Esophagus (tissue), 2 donors: ENCODE measurements around the gene CALD1. TPM values are rescaled to one million over a fixed set of nuclear protein-coding genes. Genes with fewer than 3 reads are reported as not detected.

Source experiments
- H3K27ac ChIP-seq, 2 donors: one replicate each; pipeline ENCODE4 v1.5.1; 2013; ENCODE audit warnings: low read depth in 2 of 2, mild to moderate bottlenecking in 2 of 2, inconsistent platforms in 1 of 2, low read length in 1 of 2, moderate library complexity in 1 of 2
- H3K27me3 ChIP-seq, 2 donors: one replicate each; pipeline ENCODE4 v1.6.1; 2013; ENCODE audit warnings: low read length in 2 of 2, control low read depth in 1 of 2, mild to moderate bottlenecking in 1 of 2; ENCODE audit not compliant: insufficient read depth in 2 of 2, control insufficient read depth in 1 of 2
- H3K36me3 ChIP-seq, 2 donors: one replicate each; pipeline ENCODE4 v1.6.1; 2013; ENCODE audit warnings: low read length in 1 of 2; ENCODE audit not compliant: control insufficient read depth in 2 of 2, insufficient read depth in 2 of 2
- H3K4me1 ChIP-seq, 2 donors: one replicate each; pipeline ENCODE4 v1.6.1; 2013; ENCODE audit warnings: low read length in 1 of 2; ENCODE audit not compliant: control insufficient read depth in 2 of 2, insufficient read depth in 2 of 2
- H3K4me3 ChIP-seq, 2 donors: one replicate each; pipeline ENCODE4 v1.5.1; 2013; ENCODE audit warnings: low read length in 2 of 2, mild to moderate bottlenecking in 2 of 2, low read depth in 1 of 2, moderate library complexity in 1 of 2
- H3K9me3 ChIP-seq, 2 donors: one replicate each; pipeline ENCODE4 v1.6.1; 2013; ENCODE audit warnings: mild to moderate bottlenecking in 2 of 2, low read depth in 1 of 2, low read length in 1 of 2, moderate library complexity in 1 of 2; ENCODE audit not compliant: control insufficient read depth in 2 of 2, insufficient read depth in 1 of 2
- WGBS, 2 donors: extraction: QIAGEN DNeasy Blood & Tissue Kit; methylation state at CpG; one replicate each; pipeline ENCODE4 v1.1.7; 2013; 5-methylcytosine and 5-hydroxymethylcytosine counted together
- polyA plus RNA-seq, 2 donors: library from polyadenylated mRNA; stranded (reverse); fragments of 200-250 nt; gene quantifications; one replicate each; pipeline ENCODE4 v1.2.3, GENCODE V29; 2013
- donor health status: healthy with polysubstance abuse.
- donor health status: Bipolar disorder and iron deficiency.

Gene CALD1
- polyA plus RNA-seq, 2 donors = 93.4 to 128 TPM

- Histone ChIP-seq H3K27ac (peak overlapping the region; percentile 21 to 29), H3K4me1 (peaks cover 0 to 3% of the 10 kb centered on the region in 2 donors), H3K36me3 (no peaks in the 10 kb centered on the region), H3K4me3 (peak overlapping the region; percentile 9 to 61), H3K9me3 (no peaks in the 10 kb centered on the region), H3K27me3 (no peaks in the 10 kb centered on the region)
- WGBS, 2 donors = 73 to 80% methylated on average over 7 of the region's 7 CpGs
Observed at GRCh38 chr7:134783294-134784069, 4.0 kb downstream of the CALD1 start.

GRCh38 chr7:134784251-134785049 lies 5.0 kb downstream of the CALD1 start:
- Histone ChIP-seq H3K27me3 (no peaks in the 10 kb centered on the region), H3K4me3 (no peak overlapping the region), H3K36me3 (no peaks in the 10 kb centered on the region), H3K9me3 (no peaks in the 10 kb centered on the region), H3K4me1 (peaks cover 0 to 3% of the 10 kb centered on the region in 2 donors), H3K27ac (no peak overlapping the region)
- 77 to 82% methylated on average over 9 of the region's 9 CpGs for WGBS, 2 donors

GRCh38 chr7:134785842-134786241 lies 6.4 kb downstream of the CALD1 start:
- H3K4me3 ChIP-seq = no peak overlapping the region
- H3K36me3 ChIP-seq = no peaks in the 10 kb centered on the region
- H3K4me1 ChIP-seq = peaks cover 0 to 3% of the 10 kb centered on the region in 2 donors
- H3K27me3 ChIP-seq = no peaks in the 10 kb centered on the region
- no peak overlapping the region for H3K27ac ChIP-seq
- H3K9me3 ChIP-seq = no peaks in the 10 kb centered on the region

- no peaks in the 10 kb centered on the region for H3K9me3 ChIP-seq
- H3K36me3 ChIP-seq = no peaks in the 10 kb centered on the region
- H3K4me3 ChIP-seq = no peak overlapping the region
- peaks cover 0 to 3% of the 10 kb centered on the region in 2 donors for H3K4me1 ChIP-seq
- 61 to 67% methylated on average over 2 of the region's 2 CpGs for WGBS, 2 donors
- no peak overlapping the region for H3K27ac ChIP-seq
- no peaks in the 10 kb centered on the region for H3K27me3 ChIP-seq
Observed at GRCh38 chr7:134787064-134787463, 7.6 kb downstream of the CALD1 start.

- Histone ChIP-seq H3K27ac (no peak overlapping the region), H3K27me3 (no peaks in the 10 kb centered on the region), H3K9me3 (no peaks in the 10 kb centered on the region), H3K4me1 (peaks cover 0 to 3% of the 10 kb centered on the region in 2 donors), H3K36me3 (no peaks in the 10 kb centered on the region), H3K4me3 (no peak overlapping the region)
- WGBS, 2 donors = 74 to 79% methylated on average over 3 of the region's 3 CpGs
Observed at GRCh38 chr7:134787720-134788119, 8.3 kb downstream of the CALD1 start.

GRCh38 chr7:134788191-134788590 lies 8.8 kb downstream of the CALD1 start:
- no peaks in the 10 kb centered on the region for H3K36me3 ChIP-seq
- 88 to 92% methylated on average over 2 of the region's 2 CpGs for WGBS, 2 donors
- no peak overlapping the region for H3K27ac ChIP-seq
- no peaks in the 10 kb centered on the region for H3K27me3 ChIP-seq
- no peaks in the 10 kb centered on the region for H3K9me3 ChIP-seq
- no peak overlapping the region for H3K4me3 ChIP-seq
- peaks cover 0 to 3% of the 10 kb centered on the region in 2 donors for H3K4me1 ChIP-seq

GRCh38 chr7:134789967-134790685 lies 10.7 kb downstream of the CALD1 start:
- H3K27ac ChIP-seq = peak overlapping the region in 1 of 2 donors; percentile 53
- no peaks in the 10 kb centered on the region for H3K4me1 ChIP-seq
- H3K27me3 ChIP-seq = no peaks in the 10 kb centered on the region
- no peak overlapping the region for H3K4me3 ChIP-seq
- 56 to 68% methylated on average over 2 of the region's 2 CpGs for WGBS, 2 donors
- no peaks in the 10 kb centered on the region for H3K36me3 ChIP-seq
- H3K9me3 ChIP-seq = no peaks in the 10 kb centered on the region

- Histone ChIP-seq H3K27ac (peak overlapping the region in 1 of 2 donors; percentile 19), H3K36me3 (no peaks in the 10 kb centered on the region), H3K27me3 (no peaks in the 10 kb centered on the region), H3K4me3 (no peak overlapping the region), H3K9me3 (no peaks in the 10 kb centered on the region), H3K4me1 (no peaks in the 10 kb centered on the region)
- WGBS, 2 donors = 82 to 86% methylated on average over 9 of the region's 9 CpGs
Observed at GRCh38 chr7:134792968-134793367, 13.5 kb downstream of the CALD1 start.

- Histone ChIP-seq H3K27me3 (no peaks in the 10 kb centered on the region), H3K9me3 (no peaks in the 10 kb centered on the region), H3K4me3 (no peak overlapping the region), H3K27ac (no peak overlapping the region), H3K36me3 (no peaks in the 10 kb centered on the region), H3K4me1 (no peaks in the 10 kb centered on the region)
- WGBS, 2 donors = 83 to 87% methylated on average over 5 of the region's 5 CpGs
Observed at GRCh38 chr7:134795231-134795630, 15.8 kb downstream of the CALD1 start.
